HG02571 (cell line): ENCODE data around the gene ZC3H8.
"Not testable (repeated sequence)": the region's sequence is repeated elsewhere in the genome, so short reads cannot be mapped to it uniquely, and the experiment has no call there.

ENCODE experiments used
- ATAC-seq: cut with Tn5 transposase; IDR thresholded peaks from one replicate; pipeline ENCODE4 v1.9.1; 2021; ENCODE audit warnings: mild to moderate bottlenecking, moderate library complexity; ENCODE audit not compliant: unreplicated experiment

ZC3H8 gene

DNA sequence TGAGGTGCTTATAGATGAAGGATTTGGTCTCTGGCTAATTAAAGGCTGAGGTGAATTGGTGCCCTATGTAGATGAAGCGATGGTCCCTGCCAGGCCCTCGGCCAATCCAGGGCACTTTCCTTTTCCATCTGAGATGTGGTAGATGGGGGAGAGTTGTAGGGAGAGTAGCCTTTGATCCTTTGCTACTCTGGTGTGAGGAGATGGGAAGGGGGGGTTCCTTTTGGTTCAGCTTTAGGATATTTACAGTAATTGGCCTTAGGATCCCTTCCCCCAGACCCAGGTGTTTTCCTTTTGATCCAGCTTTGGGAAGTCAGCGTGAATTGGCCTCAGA lies 5.4 kb upstream of the ZC3H8 start:
- no peak for ATAC-seq

DNA sequence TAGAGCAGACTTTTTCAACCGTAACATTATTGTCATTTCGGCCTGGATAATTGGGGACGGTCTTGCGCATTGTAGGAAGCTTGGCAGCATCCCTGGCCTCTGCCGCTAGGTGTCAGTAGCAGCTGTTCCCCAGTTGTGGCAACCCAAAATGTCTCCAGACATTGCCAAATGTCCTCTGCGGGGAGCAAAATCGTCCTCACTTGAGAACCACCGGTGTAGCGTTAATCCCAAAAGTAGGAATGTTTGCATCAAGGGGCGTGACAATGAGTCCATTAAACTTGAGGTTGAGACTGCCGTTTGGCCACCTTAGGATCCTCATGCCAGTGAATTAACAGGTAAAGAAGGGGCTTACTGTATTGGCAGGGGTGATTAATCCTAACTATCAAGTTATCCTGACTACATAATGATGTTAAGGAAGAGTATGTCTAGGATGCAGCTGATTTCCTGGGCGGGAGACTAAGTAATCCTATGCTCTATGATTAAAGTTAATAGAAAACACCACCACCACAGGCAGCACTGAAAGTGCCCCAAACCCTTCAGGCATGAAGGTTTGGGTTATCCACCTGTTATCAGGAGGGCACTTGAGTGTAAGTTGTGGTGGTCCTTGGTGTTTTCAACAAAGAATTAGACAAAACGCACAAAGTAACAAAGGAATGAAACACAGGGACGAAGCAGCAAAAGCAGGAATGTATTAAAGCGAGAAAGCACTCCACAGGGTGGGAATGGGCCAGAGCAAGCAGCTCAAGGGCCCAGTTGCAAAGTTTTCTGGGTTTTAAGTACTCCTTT lies 4.9 kb upstream of the ZC3H8 start:
- peak; percentile 35 for ATAC-seq

DNA sequence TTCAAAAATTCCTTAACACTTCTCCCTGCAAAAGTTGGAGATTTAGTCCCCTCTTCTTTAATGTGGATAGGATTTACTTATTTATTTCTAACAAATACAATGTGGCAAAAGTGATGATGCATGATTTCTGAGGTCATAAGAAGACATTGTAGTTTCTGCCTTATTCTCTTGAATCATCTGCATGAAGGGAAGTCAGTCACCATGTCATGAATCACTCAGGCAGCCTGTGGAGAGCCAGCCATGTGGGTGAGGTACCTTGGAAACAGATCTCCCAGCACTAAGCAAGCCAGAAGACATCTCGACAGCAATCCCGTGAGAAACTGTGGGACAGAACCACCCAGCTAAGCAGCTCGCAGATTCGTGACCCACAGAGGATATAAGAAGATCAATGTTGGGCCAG lies 2.7 kb upstream of the ZC3H8 start:
- no peak for ATAC-seq

DNA sequence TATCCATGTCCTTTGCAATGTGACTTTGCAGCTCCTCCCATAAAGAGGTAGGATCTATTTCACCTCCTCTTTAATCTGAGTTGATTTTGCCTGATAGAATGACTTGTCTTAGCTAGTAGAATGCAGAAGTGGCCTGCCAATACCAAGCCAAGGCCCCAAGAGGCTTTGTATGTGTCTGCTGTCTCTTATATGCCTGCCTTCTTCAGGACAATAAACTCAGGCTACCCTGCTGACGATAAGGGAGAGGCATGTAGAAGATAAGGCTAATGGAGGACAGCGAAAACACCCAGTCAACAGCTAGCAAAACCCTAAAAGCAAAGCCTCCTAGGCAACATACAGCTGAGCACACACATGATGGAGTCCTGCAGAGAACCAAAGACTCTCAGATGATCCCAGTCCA lies 1.8 kb upstream of the ZC3H8 start:
- ATAC-seq: no peak

DNA sequence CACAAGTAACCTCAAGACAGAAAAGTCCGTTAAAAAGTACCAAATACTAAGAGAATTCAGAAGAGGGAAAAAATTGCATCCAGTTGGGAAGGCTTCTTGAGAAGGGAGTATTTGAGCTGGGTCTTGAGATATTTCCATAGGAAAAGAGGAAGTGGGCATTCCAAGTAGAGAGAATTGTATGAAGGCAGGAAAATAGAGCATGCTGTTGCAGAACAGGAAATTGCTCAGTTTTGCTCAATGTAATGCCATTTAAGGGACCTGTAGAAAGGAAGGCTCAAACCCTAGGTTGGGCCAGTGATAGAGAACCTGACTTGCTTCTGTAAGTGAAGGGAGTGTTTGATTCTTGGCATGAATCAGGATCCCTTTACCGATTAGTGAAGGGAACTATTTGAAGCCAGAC lies 1.0 kb upstream of the ZC3H8 start:
- no peak for ATAC-seq

DNA sequence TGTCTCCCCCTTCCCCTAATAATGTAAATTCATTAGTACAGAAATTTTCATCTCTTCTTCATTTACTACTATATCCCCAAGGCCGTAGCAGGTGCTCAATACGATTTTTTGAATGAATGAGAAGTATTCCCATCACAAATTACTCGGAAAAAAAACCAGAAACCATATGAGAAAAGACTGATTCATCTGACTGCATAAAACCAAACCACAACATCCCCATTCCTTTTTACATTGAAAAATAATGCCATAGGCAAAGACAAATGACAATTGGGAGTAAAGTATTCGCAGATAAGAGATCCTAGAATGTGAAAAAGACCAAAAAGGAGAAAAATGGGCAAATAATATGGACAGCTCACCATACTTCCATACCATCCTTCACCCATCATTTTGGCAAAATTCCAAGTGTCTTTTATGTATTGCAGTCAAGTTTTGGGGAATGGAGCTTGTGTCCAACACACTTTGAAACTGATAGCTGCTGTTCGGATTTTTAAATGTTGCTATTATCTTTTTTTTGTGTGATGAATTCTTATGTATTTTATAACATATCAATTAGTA lies 1.5 kb downstream of the ZC3H8 start:
- no peak for ATAC-seq

DNA sequence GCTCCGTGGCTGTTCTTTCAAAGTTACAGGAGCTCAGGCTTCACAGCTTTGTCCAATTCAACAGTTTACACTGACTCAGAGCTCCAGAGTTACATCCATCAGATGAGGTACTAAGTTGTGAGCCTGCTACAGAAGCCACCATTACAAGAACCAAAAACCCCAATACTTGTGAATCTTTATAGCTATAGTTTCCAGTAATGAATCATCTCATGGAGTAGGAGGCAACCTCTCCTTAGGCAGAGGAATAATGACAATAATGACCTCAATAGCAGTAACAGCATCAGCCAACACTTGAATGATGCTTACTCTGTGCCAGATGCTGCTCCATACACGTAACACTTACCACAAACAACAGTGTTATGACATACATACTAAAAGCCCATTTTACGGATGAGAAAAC lies 3.6 kb downstream of the ZC3H8 start:
- ATAC-seq: no peak

DNA sequence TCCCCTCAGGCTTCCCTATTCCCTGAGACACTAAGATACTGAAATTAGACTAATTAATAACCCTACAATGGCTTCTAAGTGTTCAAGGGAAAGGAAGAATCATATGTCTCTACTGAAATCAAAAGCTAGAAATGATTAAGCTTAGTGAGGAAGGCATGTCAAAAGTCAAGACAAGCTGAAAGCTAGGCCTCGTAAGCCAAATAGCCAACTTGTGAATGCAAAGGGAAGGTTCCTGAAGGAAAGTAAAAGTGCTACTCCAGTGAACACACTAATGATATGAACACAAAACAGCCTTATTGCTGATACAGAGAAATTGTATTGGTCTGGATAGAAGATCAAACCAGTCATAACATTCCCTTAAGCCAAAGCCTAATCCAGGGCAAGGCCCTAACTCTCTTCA lies 10.0 kb downstream of the ZC3H8 start:
- no peak for ATAC-seq

DNA sequence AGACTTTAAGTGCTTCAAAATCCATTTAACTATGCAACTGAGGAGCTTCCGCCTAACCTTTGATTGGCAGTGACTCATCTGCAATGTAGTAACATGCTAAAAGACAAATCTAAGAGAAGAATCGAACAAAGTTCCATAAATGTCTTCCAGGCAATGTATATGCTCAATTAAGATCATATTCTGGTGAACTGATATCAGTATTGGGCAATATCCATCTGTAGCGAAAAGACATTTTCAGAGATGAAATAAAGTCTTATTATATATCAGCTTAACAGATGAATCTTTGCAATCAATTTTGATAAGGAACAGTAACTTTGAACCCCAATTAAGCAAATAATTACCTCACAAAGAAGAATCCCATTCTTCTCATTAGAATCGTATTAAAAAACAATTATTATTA lies 11.6 kb downstream of the ZC3H8 start:
- ATAC-seq: no peak

DNA sequence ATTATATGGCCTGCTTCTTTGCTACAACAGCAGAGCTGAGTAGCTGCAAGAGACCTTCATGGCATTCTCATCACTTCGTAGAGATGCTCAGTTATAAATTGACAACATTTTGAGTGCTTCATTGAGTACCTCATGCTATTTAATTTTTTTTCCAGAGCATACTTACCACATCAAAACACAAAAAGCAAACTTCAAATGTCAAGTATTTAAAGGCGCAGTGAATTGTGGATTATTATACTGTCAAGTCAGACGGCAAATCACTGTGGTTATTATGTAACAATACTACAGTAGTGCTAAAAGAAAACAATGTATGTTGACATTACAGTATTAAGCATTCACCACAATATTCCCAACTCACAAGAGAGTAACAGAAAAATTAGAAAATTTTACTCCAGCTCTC lies 12.5 kb downstream of the ZC3H8 start:
- no peak for ATAC-seq

DNA sequence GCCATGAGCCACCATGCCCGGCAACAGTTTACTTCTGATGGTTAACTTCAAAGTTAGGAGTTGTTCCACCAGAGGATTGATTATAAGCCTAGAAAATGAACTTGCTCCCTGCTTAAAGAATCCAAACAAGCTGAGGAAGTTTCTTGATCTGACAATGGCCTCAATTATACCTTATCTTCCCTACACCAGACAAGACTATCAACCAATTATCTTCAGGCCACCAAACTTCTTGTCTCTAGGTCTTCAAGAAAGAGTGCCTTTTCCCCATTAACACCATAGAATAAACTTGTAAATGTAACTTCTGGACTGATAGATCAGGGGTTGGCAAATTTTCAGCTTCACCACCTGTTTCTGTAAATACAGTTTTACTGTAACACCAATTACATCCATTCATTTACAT lies 15.0 kb downstream of the ZC3H8 start:
- ATAC-seq: no peak

DNA sequence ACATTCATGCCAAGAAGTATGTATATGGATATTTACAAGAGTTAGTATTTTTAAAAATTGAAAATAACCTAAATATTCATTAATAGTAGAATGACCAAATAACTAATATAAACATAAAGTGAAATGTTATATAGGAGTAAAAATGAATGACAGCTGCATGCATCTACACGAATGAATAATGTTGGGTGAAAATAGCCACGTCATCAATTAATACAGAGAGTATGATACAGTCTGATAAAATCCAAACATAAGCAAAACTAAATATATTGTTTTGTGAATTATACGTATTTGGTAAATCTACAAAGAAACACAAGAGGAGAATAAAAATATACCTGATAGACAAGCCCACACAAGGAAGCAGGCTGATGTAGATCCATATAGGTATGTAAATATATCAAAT lies 24.5 kb downstream of the ZC3H8 start:
- ATAC-seq: no peak

DNA sequence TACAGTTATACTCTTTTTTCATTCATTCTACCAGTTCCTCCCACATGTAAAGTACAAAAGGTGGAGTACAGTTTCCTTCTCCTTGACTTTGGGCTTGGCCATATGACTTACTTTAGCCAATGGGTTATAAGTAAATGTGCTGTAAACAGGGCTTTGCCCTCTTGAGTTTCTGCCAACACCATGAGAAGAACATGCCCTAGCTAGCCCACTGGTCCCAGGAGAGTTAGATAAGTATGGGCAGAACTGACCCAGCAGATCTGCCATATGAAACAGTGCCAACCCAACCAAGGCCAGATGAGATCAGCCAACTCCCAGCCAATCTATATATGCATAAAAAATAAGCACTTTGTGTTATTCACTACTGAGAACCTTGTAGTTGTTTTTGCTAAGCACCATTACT lies 25.5 kb downstream of the ZC3H8 start:
- no peak for ATAC-seq

DNA sequence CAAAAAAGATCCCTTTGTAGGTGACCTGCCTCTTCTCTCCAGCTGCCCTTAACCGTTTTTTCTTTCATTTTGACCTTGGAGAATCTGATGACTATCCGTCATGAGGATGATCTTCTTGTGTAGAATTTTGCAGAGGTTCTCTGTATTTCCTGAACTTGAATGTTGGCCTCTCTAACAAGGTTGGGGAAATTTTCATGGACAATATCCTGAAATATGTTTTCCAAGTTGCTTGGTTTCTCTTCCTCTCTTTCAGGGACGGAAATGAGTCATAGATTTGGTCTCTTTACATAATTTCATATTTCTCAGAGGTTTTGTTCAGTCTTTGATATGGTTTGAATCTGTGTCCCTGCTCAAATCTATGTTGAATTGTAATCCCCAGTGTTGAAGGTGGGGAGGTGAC lies 34.0 kb downstream of the ZC3H8 start:
- ATAC-seq: no peak

DNA sequence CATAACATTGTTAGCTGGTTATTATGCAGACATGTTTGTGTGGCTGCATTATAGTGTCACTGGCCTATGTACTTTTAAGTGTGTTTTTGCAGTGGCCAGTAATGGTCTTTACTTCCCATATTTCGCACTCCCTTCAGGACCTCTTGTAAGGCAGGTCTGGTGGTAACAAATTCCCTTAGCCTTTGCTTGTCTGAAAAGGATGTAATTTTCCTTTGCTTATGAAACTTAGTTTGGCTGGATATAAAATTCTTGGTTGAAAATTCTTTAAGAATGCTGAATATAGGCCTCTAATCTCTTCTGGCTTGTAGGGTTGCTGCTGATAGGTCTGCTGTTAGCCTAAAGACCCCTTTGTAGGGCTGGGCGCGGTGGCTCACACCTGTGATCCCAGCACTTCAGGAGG lies 34.7 kb downstream of the ZC3H8 start:
- ATAC-seq: no peak

DNA sequence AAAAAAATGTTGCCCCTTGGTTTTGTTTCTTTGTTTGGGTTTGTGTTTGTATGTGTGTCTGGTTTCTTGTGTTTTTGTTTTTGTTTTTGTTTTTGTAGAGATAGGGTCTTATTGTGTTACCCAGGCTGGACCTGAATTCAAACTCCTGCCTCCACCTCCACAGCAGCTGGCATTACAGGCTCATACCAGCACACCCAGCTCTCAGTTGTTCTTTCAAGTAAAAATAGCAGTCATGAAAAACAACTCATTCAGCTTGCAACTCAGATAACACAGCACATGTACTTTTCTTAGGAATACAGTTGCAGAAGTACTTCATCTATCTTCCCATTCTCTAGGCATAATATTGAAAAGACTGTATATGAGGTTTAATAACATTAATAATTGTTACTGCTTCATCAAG lies 37.0 kb downstream of the ZC3H8 start:
- ATAC-seq: no peak

DNA sequence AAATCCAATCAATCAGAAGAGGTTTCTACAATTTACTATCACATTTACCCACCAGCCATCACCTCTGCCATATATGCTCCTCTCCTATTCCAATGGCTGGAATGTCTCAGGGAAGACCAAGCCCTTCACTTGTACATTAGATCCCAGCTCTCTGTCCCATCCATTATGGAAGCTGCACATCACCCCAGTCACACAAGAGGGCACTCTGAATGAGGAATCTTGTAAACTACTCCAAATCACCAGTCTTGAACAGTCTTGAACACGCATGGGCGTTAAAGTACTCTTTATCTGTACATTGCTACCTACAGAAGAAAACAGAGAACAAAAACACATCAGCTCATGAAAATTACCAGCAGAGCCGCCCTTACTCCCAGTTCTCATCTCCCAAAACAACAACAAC lies 38.7 kb downstream of the ZC3H8 start:
- ATAC-seq: no peak

DNA sequence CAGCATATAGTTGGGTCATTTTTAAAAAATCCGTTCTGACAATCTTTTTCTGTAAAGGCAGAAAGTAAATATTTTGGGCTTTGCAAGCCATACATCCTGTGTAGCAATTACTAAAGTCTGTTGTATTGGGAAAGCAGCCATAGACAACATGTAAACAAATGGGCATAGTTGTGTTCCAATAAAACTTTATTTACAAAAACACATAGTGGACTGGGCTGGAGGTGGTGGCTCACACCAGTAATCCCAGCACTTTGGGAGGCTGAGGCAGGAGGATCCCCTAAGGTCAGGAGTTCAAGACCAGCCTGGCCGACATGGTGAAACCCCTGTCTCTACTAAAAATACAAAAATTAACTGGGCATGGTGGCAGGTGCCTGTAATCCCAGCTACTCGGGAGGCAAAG lies 46.9 kb downstream of the ZC3H8 start:
- ATAC-seq: not testable (repeated sequence)

DNA sequence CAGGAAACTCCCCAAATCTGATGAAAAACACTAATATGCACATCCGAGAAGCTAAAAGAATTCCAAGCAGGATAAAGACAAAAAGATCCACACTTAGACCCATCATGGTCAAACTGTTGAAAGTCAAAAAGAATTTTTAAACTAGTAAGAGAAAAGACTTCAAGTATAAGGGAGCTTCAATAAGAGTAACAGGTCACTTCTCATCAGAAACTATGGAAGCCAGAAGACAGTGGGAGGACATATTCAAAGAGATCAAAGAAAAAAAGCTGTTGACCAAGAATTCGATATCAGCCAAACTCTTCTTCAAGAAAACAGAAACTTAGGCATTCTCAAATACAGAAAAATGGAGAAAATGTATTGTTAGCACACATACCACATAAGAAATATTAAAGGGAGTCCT lies 50.4 kb downstream of the ZC3H8 start:
- no peak for ATAC-seq

DNA sequence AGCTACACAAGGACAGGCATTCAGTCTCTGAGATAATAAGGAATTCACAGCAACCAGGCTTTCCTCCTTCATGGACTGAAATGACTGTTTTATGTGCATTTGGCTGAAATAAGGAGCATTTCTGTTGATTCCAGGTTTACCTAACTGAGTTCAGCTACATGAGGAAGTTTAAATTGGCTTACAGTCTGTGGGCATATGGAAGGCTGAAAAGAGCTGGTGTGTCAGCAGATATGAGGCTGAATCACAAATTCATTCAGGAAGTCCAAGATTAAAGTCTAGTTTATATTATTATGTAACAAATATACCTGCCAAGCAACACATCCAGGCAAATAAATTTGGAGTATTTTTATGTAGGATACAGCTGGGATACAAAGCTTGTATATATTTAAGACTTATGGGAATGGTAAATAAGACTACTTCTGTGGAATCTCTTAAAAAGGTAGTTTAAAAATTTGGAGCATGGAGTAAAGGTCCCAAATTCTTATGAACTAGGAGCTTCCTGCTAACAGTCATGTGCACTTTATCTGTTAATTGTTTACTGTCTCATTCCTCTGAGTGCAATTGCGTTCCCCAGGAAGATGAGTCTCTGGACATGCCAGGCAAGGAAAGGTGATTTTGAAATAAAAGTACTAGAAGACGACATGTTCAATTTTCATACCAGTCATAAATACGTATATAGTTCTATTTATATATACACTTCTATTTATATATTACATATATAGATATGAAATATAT lies 53.0 kb downstream of the ZC3H8 start:
- ATAC-seq: no peak

DNA sequence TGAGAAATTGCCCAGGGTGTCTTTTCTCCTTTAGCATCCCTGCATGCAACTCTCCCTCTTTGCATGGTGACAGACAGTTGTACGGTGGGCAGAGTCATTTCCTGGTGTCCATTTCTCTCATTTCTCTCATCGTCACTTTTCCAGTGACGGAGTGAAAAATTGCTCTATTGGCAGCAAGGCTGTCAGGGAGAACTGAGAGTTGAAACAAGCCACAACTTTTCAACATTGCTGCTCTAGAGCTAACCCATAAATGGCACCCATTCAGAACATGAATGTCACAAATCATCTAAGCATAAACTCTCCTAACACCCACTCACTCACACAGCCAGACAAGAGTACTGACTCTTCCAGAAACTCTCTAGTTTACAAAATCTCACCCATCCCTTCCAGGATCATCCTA lies 55.7 kb downstream of the ZC3H8 start:
- no peak for ATAC-seq

DNA sequence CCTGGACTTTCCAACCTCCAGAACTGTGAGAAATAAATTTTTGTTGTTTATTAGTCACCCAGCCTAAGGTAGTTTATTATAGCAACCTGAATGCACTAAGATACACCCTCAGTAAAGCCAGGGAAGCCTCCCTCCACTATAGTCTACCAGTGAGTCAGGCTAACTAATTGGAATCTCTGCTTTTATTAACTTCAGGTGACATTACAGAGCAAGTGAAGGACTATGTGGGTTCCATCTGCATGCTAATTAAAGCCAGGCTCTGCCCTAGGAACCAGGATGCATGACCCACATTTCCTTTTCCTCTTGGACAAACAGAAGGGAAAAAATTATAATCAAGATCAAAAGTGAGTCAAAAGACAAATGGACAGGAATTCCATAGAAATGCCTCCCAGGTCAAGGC lies 56.1 kb downstream of the ZC3H8 start:
- no peak for ATAC-seq

DNA sequence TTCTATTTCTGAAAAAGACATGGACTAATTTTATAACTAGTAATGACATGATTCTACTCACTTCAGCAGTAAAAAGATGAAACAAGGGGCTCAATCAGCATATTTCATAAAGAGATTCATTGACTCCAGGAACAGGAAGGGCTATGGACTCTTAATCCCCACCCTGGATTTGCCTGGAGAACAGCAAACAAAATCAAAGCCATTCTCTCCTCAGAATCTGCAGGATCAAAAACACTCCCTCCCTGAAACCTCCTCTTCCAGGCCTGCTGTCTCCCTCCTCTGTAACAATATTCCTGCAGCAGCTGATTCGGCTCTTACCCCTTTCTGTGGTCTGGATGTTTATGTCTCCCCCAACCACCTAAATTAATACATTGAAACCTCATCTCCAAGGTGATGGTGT lies 57.0 kb downstream of the ZC3H8 start:
- ATAC-seq: no peak
